Liver (tissue), 9 donors: ENCODE measurements around the gene SLC6A12. TPM values are rescaled to one million over a fixed set of nuclear protein-coding genes. Genes with fewer than 3 reads are reported as not detected.

Source experiments
- DNase-seq: peaks from one replicate; pipeline ENCODE4 v3.0.0-alpha.2; 2017; ENCODE audit warnings: low spot score
- H3K27ac ChIP-seq, 2 donors: one replicate each; pipeline ENCODE4 v1.7.0; 2013; ENCODE audit warnings: inconsistent platforms in 2 of 2, low read length in 2 of 2, control low read depth in 1 of 2, low read depth in 1 of 2, mild to moderate bottlenecking in 1 of 2
- H3K27me3 ChIP-seq, 4 donors: one replicate each; pipeline versions ENCODE4 v1.6.1 to v1.7.0; 2013; ENCODE audit warnings: low read length in 3 of 4, inconsistent platforms in 1 of 4, mild to moderate bottlenecking in 1 of 4, moderate library complexity in 1 of 4; ENCODE audit not compliant: control insufficient read depth in 4 of 4, insufficient read depth in 4 of 4
- H3K36me3 ChIP-seq, 4 donors: one replicate each; pipeline versions ENCODE4 v1.6.1 to v1.7.0; 2013; ENCODE audit warnings: low read length in 3 of 4, mild to moderate bottlenecking in 3 of 4, low read depth in 1 of 4, moderate library complexity in 1 of 4; ENCODE audit not compliant: control insufficient read depth in 4 of 4, insufficient read depth in 3 of 4
- H3K4me1 ChIP-seq, 4 donors: one replicate each; pipeline versions ENCODE4 v1.6.1 to v1.7.0; 2013; ENCODE audit warnings: low read length in 3 of 4, mild to moderate bottlenecking in 3 of 4, moderate library complexity in 1 of 4; ENCODE audit not compliant: control insufficient read depth in 4 of 4, insufficient read depth in 4 of 4
- H3K4me3 ChIP-seq, 3 donors: one replicate each; pipeline versions ENCODE4 v1.6.1 to v1.7.0; 2013; ENCODE audit warnings: low read length in 3 of 3, control low read depth in 1 of 3, low read depth in 1 of 3, mild to moderate bottlenecking in 1 of 3
- H3K9ac ChIP-seq, 2 donors: one replicate each; pipeline ENCODE4 v1.7.0; 2013; ENCODE audit warnings: low read length in 2 of 2, mild to moderate bottlenecking in 2 of 2, moderate library complexity in 2 of 2, control low read depth in 1 of 2, low read depth in 1 of 2
- H3K9me3 ChIP-seq, 4 donors: one replicate each; pipeline versions ENCODE4 v1.6.1 to v1.7.0; 2013; ENCODE audit warnings: low read length in 3 of 4; ENCODE audit not compliant: control insufficient read depth in 4 of 4
- EGR1 ChIP-seq, 2 donors: IDR thresholded peaks; 2 replicates each; pipeline ENCODE4 v1.6.1; 2016 to 2018; ENCODE audit warnings: antibody characterized with exemption in 2 of 2, low read depth in 2 of 2
- FOXA1 ChIP-seq: IDR thresholded peaks from 2 replicates; pipeline ENCODE4 v1.6.1; 2016; ENCODE audit warnings: antibody characterized with exemption
- FOXA2 ChIP-seq: IDR thresholded peaks from 2 replicates; pipeline ENCODE4 v1.6.1; 2016; ENCODE audit warnings: antibody characterized with exemption
- GABPA ChIP-seq, 2 donors: IDR thresholded peaks in 1 of 2; conservative IDR thresholded peaks in 1 of 2; 2 replicates each; pipeline ENCODE4 v1.6.1; 2016; ENCODE audit warnings: antibody characterized with exemption in 2 of 2, mild to moderate bottlenecking in 1 of 2, moderate library complexity in 1 of 2
- HNF4A ChIP-seq, 2 donors: conservative IDR thresholded peaks; 2 replicates each; pipeline ENCODE4 v1.6.1; 2016; ENCODE audit warnings: antibody characterized with exemption in 2 of 2, mild to moderate bottlenecking in 2 of 2
- HNF4G ChIP-seq: IDR thresholded peaks from 2 replicates; pipeline ENCODE4 v1.6.1; 2016; ENCODE audit warnings: antibody characterized with exemption
- JUND ChIP-seq, 2 donors: IDR thresholded peaks; 2 replicates each; pipeline ENCODE4 v1.6.1; 2016; ENCODE audit warnings: antibody characterized with exemption in 2 of 2
- NR2F2 ChIP-seq: IDR thresholded peaks from 2 replicates; pipeline ENCODE4 v1.6.1; 2016; ENCODE audit warnings: antibody characterized with exemption
- RAD21 ChIP-seq, 2 donors: IDR thresholded peaks; 2 replicates each; pipeline ENCODE4 v1.6.1; 2016; ENCODE audit warnings: antibody characterized with exemption in 2 of 2, mild to moderate bottlenecking in 2 of 2
- REST ChIP-seq: IDR thresholded peaks from 2 replicates; pipeline ENCODE4 v1.6.1; 2016; ENCODE audit warnings: antibody characterized with exemption, mild to moderate bottlenecking
- RXRA ChIP-seq, 2 donors: IDR thresholded peaks; 2 replicates each; pipeline ENCODE4 v1.6.1; 2017 to 2018; ENCODE audit warnings: antibody characterized with exemption in 2 of 2, mild to moderate bottlenecking in 1 of 2
- SP1 ChIP-seq: IDR thresholded peaks from 2 replicates; pipeline ENCODE4 v1.6.1; 2018; ENCODE audit warnings: antibody characterized with exemption, mild to moderate bottlenecking
- TAF1 ChIP-seq: conservative IDR thresholded peaks from 2 replicates; pipeline ENCODE4 v1.6.1; 2016; ENCODE audit warnings: antibody characterized with exemption, mild to moderate bottlenecking
- YY1 ChIP-seq: IDR thresholded peaks from 2 replicates; pipeline ENCODE4 v1.6.1; 2016; ENCODE audit warnings: antibody characterized with exemption, mild to moderate bottlenecking
- ZBTB33 ChIP-seq: IDR thresholded peaks from 2 replicates; pipeline ENCODE4 v1.6.1; 2016; ENCODE audit warnings: antibody characterized with exemption
- WGBS: extraction: QIAGEN DNeasy Blood & Tissue Kit; methylation state at CpG from one replicate; pipeline ENCODE4 v1.1.7; 2013; 5-methylcytosine and 5-hydroxymethylcytosine counted together
- polyA plus RNA-seq, 2 donors: library from polyadenylated mRNA; stranded (reverse) in 1 of 2; unstranded in 1 of 2; fragments of 200-250 nt in 1 of 2; fragments of >200 nt in 1 of 2; fragmentation: Nextera tagmentation in 1 of 2; extraction: Ambion mirVana in 1 of 2; gene quantifications; one replicate each; pipeline versions ENCODE4 v1.2.1 to v1.2.3, GENCODE V29; 2013 to 2015
- total RNA-seq, 2 donors: library from RNA; depleted of rRNA; stranded (reverse); fragments of >200 nt; gene quantifications; one replicate each; pipeline ENCODE4 v1.2.3, GENCODE V29; 2014
- TF ChIP-seq, protein P1 (sequence below): IDR thresholded peaks from 2 replicates; pipeline ENCODE4 v1.6.1; 2016; ENCODE audit warnings: antibody characterized with exemption
- TF ChIP-seq, protein P2 (sequence below): fragments of 150-350 bp; IDR thresholded peaks from 2 replicates; pipeline ENCODE4 v1.5.1; 2017; ENCODE audit warnings: improper control_type of control experiment, low read depth, low read length; ENCODE audit not compliant: missing input control
- TF ChIP-seq, protein P3 (sequence below): IDR thresholded peaks from 2 replicates; pipeline ENCODE4 v1.6.1; 2016; ENCODE audit warnings: antibody characterized with exemption
- donor health status: healthy.
- donor health status: healthy.
- donor health status: healthy.
- donor health status: healthy.
- donor health status: healthy.

Gene SLC6A12
- total and polyA plus RNA-seq, 4 donors: 18.2 to 30.3 (median 23.2) TPM

- TF ChIP-seq REST: no peak
These were observed 27.8 kb downstream of the SLC6A12 start (continued) for GRCh38 chr12:186006-186625.

- Histone ChIP-seq H3K27me3 (no peaks in the 10 kb centered on the region), H3K36me3 (no peaks in the 10 kb centered on the region), H3K4me3 (no peak overlapping the region), H3K9me3 (no peaks in the 10 kb centered on the region), H3K27ac (no peak overlapping the region), H3K9ac (no peak overlapping the region), H3K4me1 (peaks cover 3 to 20% (median 15%) of the 10 kb centered on the region in 4 donors)
- no peak for DNase-seq
- WGBS: 47% methylated on average over 8 of the region's 8 CpGs
- TF ChIP-seq, protein P1, sequence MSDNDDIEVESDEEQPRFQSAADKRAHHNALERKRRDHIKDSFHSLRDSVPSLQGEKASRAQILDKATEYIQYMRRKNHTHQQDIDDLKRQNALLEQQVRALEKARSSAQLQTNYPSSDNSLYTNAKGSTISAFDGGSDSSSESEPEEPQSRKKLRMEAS: no peak
- no peak for TF ChIP-seq HNF4G
- no peak for TF ChIP-seq JUND (IDR thresholded peaks at IDR 0.05)
- TF ChIP-seq GABPA (IDR thresholded peaks at IDR 0.05 in 1 of 2, conservative IDR thresholded peaks at IDR 0.05 in 1 of 2): no peak
- no peak for TF ChIP-seq RXRA (IDR thresholded peaks at IDR 0.05)
- TF ChIP-seq RAD21 (IDR thresholded peaks at IDR 0.05): no peak
- no peak for TF ChIP-seq FOXA1
- TF ChIP-seq, protein P2, sequence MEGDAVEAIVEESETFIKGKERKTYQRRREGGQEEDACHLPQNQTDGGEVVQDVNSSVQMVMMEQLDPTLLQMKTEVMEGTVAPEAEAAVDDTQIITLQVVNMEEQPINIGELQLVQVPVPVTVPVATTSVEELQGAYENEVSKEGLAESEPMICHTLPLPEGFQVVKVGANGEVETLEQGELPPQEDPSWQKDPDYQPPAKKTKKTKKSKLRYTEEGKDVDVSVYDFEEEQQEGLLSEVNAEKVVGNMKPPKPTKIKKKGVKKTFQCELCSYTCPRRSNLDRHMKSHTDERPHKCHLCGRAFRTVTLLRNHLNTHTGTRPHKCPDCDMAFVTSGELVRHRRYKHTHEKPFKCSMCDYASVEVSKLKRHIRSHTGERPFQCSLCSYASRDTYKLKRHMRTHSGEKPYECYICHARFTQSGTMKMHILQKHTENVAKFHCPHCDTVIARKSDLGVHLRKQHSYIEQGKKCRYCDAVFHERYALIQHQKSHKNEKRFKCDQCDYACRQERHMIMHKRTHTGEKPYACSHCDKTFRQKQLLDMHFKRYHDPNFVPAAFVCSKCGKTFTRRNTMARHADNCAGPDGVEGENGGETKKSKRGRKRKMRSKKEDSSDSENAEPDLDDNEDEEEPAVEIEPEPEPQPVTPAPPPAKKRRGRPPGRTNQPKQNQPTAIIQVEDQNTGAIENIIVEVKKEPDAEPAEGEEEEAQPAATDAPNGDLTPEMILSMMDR: no peak
- TF ChIP-seq REST: no peak
- TF ChIP-seq ZBTB33: no peak
- TF ChIP-seq, protein P3, sequence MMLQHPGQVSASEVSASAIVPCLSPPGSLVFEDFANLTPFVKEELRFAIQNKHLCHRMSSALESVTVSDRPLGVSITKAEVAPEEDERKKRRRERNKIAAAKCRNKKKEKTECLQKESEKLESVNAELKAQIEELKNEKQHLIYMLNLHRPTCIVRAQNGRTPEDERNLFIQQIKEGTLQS: no peak
- no peak for TF ChIP-seq FOXA2
- no peak for TF ChIP-seq TAF1
- TF ChIP-seq HNF4A (conservative IDR thresholded peaks at IDR 0.05): no peak
- TF ChIP-seq SP1: no peak
- no peak for TF ChIP-seq YY1
- TF ChIP-seq NR2F2: no peak
- no peak for TF ChIP-seq EGR1 (IDR thresholded peaks at IDR 0.05; ENCODE audit: low read depth in 2 of 2)
These were observed 28.4 kb downstream of the SLC6A12 start for GRCh38 chr12:185576-185955.
